Non-pigmented ciliary epithelial cell (primary cell): Measurements from ENCODE around the gene TMEM9.

ENCODE experiments used
- DNase-seq: peaks from one replicate; pipeline ENCODE4 v3.0.0-alpha.2; 2010; ENCODE audit warnings: low read depth

TMEM9 gene

DNA sequence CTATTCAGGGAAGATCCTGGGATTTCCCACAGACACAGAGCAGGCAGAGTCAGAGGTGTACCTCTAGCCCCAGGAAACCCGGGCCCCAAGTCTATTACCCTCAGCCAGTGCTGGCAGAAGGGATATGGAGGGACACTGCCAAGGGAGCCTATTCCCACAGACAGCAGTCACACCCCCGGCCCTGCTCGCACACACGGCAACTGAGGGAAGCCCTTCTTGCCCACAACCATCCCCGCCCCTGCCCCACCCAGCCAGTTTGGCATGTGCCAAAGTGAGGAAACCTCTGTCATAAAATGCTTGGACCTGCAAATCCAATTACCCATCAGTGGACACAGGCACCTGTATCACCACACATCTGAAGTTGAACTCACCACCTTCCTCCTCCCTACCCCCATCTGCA is 48.6 kb downstream of the TMEM9 start:
- no peak for DNase-seq

DNA sequence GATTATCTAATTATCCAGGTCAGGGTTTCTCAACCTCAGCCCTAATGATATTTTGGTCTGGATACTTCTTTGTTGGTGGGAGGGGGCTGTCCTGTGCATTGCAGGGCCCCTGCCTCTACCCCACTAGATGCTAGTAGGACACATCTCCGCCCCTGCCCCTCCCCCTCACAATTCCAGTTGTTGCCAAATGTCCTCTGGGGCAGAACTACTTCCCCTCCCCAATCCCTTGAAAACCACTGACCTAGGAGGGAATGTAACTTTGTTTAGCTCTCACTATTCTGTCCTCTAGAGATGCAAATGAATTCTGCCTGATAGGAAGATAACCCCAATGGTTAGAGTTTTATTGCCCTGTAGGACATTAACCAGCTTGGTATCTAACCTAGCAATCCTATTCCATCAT is 50.1 kb downstream of the TMEM9 start:
- DNase-seq = no peak

DNA sequence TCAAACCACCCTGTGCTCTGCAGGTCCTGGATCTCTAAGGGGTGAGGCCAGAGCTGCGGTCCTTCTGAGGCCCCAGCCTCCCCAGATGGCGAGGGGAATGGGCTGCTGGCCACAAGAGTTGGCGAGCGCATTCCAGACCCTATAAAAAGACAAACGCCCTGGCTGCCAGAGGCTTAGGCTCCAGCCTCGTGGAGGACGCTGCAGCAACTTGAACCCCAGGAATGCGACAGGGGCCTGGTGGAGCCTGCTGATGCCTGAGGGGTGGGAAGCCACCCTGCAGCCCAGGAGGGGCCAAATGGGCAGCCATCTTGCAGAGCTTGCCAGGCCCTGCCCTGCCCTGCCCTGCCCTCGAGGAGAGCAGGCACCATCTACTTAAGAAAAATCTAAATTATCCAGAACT is 50.6 kb downstream of the TMEM9 start:
- no peak for DNase-seq

DNA sequence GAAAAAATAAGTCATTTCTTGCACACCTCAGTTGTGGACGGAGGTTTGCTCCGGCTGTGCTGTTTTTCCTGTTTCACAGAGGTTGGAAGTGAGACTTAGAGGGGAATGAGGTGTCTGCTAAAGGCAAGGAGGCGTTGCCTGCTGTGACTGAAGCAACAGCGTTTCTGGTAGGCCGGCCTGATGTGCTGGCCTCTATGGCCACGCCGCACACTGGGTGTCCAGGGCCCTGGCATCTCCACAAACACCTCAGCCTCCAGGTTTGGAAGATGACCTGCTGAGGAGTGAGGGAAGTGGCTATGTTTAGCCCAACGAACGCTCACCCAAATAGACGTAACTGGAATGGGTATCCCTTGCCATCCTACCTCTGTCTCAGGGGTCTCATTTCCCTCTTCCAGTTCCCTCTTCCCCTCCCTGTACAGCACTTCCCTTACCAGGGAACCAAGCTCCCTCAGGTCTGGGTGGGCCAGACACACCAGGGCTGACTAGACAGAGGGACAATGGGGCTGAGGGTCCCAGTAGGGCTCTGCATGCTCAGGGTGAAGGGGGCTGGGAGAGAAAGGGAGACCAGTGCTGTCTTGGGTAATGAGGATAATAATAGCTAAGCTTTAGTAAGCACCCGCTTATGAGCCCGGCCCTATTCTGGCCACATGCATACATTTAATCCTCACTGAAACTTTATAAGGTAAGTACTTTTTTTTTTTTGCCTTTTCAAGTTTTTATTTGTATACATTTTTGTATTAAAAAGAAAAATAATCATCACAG is 53.9 kb downstream of the TMEM9 start:
- DNase-seq = no peak

DNA sequence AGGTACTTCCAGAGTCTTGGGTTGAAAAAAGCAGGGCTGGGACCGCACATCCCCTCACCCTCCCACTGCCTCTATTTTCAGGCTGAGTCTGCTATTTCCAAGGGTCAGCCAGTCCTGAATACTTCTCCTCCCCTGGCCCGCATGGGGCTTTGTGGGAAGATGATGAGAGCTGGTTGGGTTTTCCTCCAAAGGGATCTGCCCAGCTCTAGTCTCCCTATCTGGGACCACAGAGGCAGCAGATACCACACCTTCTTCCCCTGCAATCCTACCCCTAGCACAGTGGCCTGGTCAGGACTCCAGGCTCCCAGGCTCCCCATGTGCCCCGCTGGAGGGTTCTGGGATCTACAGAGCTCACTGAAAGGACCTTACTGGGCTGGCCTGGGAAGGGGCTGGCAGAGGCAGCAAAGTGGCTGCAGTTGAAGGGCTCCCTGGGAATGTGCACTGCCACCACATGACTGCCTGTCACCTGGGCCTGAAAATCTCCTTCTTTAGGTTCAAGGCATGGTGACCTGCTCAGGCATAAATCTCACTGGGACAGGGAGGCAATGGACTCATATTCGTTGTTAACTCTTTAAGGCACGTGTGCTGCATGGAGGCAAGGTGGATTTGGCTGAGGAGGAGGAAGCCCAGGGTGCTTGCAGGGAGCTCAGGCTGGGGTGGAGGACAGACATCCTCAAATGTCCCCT is 55.1 kb downstream of the TMEM9 start:
- no peak for DNase-seq

DNA sequence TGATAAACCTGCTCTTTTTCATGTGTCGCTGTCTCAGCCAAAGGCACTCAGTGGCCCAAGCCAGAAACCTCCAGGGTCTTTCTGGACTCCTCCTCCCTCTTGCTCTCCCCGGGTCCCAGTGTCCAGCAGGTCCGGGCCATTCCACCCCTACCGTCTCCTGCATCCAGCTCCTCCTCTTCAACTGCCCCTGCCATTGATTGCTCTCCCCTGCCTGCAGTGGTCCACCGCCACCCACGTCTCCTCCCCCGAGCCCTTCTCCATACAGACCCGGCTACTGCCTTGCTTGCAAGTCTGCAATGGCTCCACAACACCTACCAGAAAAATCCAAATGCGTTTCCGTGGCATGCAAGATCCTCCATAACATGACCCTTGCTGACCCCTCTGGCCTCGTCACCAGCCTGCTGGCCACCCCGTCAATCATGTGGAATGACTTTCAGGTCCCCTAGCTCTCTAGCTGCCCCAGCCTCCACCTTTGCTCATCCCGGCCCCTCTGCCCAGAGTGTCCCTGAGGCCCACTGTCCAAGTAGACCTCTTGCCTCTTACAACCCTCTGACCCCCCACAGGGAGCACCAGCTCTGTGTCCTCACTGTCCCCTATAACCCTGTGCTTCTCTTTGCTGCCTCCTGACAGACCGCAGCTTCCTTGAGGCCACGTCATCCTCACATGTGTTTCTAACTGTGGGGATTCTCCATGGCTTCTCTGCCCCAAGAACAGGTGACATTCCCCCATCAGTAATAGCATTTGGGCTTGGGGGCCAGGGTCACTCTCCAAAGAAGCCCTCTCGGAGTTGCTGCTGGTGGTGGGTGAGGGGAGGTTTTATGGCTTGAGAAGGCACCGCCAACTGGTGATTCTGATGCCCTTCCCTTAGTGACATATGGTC is 57.1 kb downstream of the TMEM9 start:
- no peak for DNase-seq

DNA sequence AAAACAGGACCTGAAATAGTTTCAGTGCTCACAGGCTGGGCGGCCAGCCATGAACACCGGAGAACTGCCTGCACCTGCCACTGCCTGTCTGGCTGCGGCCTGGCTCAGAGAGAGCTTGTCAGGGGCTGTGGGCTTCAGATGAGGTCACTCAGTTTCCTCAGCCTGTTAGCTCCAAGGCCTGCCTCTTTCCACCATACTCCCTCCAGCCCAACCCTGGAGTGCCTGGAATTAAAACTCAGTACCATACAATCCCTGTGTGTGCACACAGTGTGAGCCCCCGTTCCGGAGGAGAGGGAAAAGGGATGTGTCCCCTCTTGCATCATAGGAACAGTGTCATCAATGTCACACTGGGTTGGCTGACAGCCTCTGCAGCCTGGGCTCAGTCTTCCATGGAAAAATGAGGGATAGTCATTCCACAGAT is 58.2 kb downstream of the TMEM9 start:
- no peak for DNase-seq

DNA sequence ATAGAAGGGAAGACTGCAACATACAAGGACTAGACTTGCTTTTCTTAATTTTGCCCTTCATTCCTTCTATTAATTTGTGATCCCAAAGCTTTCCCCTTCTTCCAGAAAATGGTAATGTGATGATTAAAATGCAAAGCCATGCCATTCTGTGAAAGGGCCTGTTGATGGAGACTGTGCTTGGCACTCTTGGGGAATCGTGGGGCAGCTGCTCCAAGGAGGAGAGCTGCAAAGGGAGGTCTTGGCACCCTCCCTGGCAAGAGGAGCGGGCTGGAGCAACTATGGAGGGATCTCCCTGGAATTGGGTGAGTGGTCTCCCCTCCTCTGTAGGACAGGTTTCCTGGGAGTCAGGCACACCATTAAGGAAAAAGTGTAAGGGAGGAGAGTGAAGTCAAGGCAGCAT is 58.7 kb downstream of the TMEM9 start:
- no peak for DNase-seq

DNA sequence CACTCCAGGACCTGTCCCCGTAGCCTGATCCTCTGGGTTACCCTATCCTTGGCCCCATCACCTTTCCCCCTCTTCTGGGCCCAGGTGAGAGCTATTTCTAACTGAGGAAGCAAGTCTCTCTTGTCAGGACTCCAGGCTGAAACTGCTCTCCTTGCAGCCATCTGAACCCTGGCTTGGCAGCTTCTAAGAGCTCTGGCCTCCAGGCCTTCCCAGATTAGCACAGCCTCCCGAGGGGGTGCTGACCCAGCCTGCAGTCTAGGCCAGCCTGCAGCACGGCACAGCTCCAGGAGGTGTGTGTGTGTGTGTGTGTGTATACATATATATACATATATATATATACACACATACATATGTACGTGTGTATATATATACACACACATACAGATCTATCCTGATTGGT is 59.4 kb downstream of the TMEM9 start:
- no peak for DNase-seq

DNA sequence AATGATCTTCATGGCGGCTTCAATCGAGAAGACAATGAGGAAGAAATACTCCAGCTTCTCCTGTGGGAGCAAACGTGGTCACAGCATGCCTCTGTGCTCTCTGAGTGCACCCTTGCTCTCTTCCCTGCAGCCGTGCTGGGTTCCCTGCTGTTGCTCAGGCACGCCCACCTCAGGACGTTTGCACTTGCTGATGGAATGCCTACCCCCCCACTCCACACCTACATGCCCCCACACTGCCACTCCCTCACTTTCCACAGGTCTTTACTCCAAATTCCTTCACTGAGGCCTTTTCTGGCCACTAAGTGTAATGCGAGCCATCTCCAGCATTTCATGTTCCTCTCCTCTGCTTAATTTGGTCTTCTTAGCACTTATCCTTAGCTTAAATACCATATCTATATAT is 60.3 kb downstream of the TMEM9 start:
- no peak for DNase-seq

DNA sequence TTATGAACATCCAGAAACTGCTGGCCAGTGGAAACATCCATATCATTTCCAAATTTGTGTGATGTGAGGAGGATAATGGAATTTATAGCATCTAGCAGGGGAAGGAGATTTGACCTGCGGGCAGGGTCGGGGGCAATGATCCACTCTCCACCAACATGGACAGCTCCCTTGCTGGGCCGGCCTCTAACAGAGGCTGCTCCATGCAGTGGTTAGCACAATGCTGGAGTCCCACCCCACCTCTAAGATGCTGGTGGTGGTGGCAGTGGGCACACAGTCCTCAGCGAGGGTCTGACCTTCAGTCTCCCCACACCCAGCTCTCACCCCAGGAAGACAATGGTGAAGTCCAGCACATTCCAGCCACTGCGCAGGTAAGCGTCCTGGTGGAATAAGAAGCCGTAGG is 60.7 kb downstream of the TMEM9 start:
- DNase-seq = no peak

DNA sequence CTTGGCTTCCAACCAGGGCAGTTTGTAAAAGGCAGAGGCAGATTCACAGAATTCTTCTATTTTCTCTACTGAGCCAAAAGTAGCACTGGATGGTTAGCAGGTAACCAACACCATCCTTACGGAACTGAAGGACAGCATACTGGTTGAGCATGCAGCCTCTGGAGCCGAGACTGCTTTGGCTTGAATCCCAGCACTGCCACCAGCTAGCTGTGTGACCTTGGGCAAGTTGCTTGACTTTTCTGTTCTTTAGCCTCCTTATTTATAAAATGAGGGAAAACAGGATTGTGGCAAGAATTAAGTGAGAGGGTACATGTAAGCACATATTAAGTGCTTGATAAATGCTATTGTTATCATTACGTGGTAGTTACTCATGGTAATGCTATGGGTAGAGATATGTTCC is 61.5 kb downstream of the TMEM9 start:
- no peak for DNase-seq

DNA sequence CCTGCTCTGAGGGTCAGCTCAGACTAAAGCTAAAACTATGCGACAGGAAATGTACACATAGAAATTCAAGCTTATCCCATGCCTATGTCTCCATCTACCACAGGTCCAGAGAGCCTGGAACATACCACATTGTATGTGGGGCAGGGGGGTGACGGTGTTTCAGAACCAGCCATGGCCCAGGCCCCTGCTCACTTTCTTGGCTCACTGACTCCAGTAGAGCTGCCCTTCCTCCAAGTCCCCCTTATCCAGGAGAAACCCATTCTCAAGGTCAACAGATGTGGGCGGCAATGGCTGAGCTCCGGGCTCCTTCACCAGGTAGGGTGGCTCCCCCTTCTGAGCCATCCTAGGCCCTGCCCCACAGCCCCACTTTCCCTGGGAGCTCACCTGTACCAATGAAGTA is 63.0 kb downstream of the TMEM9 start:
- DNase-seq = no peak

DNA sequence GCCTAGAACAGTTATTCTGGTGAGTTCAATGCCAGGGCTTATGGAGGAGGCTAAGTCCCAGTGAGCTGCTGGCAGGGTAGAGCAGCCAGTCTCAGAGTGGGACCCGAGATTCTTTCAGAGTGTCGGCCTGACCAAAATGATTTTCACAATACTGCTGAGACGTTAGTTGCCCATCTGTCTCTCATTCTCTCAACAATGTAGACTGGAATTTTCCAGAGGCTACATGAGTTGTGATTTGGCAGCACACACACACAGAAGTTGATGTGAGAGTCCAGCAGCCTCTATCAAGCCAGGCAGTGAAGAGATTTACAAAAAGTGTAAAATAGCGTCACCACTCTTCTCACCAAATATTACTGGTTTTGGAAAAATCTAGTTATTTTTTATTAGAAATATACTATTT is 63.7 kb downstream of the TMEM9 start:
- DNase-seq = no peak

DNA sequence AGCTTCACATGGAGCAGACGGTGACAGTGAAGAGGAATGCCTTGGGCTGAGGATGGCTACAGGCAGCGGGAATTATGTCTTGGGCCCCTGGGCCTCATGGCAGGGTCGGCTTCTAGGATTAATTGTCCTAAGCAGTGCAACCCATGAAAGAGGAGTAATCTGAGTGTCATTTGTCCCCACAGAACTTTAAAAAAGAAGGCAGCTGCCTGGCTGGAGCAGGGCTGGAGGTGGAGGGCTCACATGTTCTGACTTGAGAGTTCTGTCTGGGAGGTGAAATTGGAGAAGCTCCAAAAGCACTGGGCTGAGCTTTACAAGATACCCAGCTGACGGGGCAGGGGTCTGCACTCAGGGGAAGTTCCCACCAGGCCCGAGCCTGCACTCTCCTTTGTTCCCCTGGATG is 64.7 kb downstream of the TMEM9 start:
- no peak for DNase-seq

DNA sequence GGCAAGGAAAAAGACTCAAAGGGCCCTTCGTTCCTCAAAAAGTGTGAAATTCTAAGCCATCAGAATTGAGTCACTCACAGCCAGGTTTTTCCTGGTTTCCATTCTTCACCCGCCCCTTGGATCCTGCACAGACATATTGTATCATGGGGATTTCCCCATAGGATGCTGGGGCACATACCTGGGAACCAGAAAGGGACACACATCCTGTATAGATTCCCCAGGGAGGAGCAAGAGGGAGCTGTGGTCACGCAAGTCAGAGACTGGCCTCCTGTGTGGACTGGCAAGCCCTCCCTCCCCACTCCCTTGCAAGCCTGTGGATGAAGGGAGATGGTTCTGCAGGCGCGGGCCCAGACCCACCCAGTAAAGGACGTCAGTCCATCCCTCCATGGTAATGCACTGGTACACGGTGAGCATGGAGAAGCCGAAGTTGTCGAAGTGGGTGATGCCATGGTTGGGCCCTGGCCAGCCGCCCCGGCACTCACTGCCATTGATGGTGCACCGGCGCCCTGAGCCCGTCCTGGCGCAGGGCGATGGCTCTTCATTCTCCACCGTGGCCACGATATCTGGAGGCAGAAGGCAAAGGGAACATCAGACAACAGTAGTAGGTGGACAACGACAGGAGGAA is 65.3 kb downstream of the TMEM9 start:
- no peak for DNase-seq

DNA sequence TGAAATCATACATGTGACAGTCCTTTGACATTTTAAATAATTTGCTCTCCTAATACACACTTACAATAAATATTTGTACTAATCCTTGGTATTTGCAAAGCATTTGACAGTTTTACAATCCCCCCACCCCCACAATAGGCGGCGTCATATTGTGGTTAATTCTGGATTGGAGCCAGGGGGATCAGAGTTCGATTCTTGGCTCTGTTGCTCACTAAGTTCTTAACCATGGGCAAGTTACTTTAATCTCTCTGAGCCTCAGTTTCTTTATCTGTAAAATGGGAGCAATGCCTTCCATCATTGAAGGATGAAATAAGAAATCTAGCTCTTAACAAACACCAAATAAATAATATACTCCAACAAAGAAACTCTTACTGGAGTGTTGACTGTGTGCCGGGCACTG is 65.9 kb downstream of the TMEM9 start:
- no peak for DNase-seq

DNA sequence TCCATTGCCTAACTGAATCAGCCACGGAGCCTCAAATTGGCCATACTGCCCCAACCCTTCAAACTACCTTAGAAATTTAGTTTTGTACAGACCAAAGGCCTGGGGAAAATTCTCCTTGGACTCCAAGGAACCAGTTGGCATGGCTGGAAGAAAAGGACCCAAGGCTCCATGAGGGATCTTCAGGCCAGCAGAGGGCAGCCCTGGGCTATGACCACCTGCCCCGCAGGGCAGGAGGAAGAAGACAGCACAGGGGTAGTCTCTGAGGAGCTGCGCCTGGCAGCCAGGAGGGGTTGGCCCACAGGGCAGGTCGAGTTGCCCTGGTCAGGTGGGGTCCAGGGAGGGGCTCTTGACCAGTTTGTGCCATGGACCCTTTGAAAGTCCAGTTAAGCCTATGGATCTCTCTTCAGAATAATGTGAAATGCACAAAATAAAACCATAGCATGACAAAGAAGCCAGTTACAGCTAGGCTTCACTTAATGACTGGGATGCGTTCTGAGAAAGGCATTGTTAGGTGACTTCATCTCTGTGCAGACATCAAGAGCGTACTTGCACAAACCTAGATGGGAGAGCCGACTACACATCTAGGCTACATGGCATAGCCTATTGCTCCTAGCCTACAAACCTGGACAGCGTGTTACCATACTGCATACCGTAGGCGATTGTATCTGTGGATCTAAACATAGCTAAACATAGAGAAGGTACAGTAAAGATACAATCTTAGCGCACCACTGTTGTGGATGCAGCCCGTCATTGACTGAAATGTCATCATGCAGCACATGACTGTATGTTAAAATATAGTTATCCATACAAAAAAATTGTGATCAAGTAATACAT is 68.2 kb downstream of the TMEM9 start:
- no peak for DNase-seq
